Endothelial cell of umbilical vein (primary cell): Measurements from ENCODE around the gene IL22RA1. TPM values are rescaled to one million over a fixed set of nuclear protein-coding genes. Genes with fewer than 3 reads are reported as not detected.

Experiments used
- BruUV-seq: library from RNA; stranded (reverse); fragments of 400-500 nt; replicated peaks from 2 replicates; lab custom pipeline; 2021; lab: Mats Ljungman, UMichigan
- CTCF ChIA-PET: fragments of 300-600, 350-600 bp; sonication (Branson Sonifier 250); formaldehyde crosslinking; loops from one replicate; lab custom pipeline; 2021; ENCODE audit warnings: antibody characterized with exemption, inconsistent platforms; lab: Charles Lee
- POLR2A ChIA-PET: fragments of 300-600, 350-600 bp; sonication (Branson Sonifier 250); formaldehyde crosslinking; loops from one replicate; lab custom pipeline; 2021; ENCODE audit warnings: antibody characterized with exemption, inconsistent platforms; lab: Charles Lee
- DNase-seq: peaks from one replicate; pipeline ENCODE4 v3.0.0-alpha.2; 2011; ENCODE audit warnings: low read depth, low spot score
- FAIRE-seq: peaks from 2 replicates; lab custom pipeline; 2011; peaks lifted over from hg19 to GRCh38; lab: Jason Lieb, UNC
- H2AFZ ChIP-seq: 2 replicates; pipeline ENCODE4 v1.6.0; 2012; ENCODE audit warnings: low read depth, low read length, control low read depth, inconsistent platforms
- H3K27ac ChIP-seq: 2 replicates; pipeline ENCODE4 v1.5.1; 2011; ENCODE audit warnings: low read depth, mild to moderate bottlenecking, control low read depth, low read length, moderate library complexity; ENCODE audit not compliant: insufficient read depth
- H3K27me3 ChIP-seq, 2 experiments: 2 replicates each; pipeline versions ENCODE4 v1.6.0 to v1.6.1; 2011; ENCODE audit warnings: low read length in 2 of 2, mixed read lengths in 1 of 2; ENCODE audit not compliant: control insufficient read depth in 2 of 2, insufficient read depth in 2 of 2
- H3K36me3 ChIP-seq, 2 experiments: 2 replicates in 1 of 2; 3 replicates in 1 of 2; pipeline ENCODE4 v1.5.1; 2011; ENCODE audit warnings: low read length in 2 of 2, mild to moderate bottlenecking in 1 of 2, moderate library complexity in 1 of 2; ENCODE audit not compliant: control insufficient read depth in 2 of 2, insufficient read depth in 2 of 2; ENCODE audit errors: extremely low read depth in 1 of 2
- H3K4me1 ChIP-seq: 3 replicates; pipeline ENCODE4 v1.5.1; 2011; ENCODE audit warnings: mild to moderate bottlenecking, low read length; ENCODE audit not compliant: control insufficient read depth, insufficient read depth; ENCODE audit errors: extremely low read depth
- H3K4me2 ChIP-seq: 2 replicates; pipeline ENCODE4 v1.6.1; 2011; ENCODE audit warnings: low read length, control low read depth, mixed read lengths; ENCODE audit not compliant: insufficient read depth
- H3K4me3 ChIP-seq, 3 experiments: fragments of 200-600 bp in 1 of 3; sonication (generic), shearing (Covaris generic) in 1 of 3; replicated peaks in 1 of 3; 2 replicates each; pipeline ENCODE4 v1.5.1; 2011 to 2016; ENCODE audit warnings: control low read depth in 3 of 3, low read length in 3 of 3, mild to moderate bottlenecking in 2 of 3, inconsistent platforms in 1 of 3, low read depth in 1 of 3, moderate library complexity in 1 of 3; ENCODE audit not compliant: insufficient read depth in 1 of 3
- H3K79me2 ChIP-seq: 2 replicates; pipeline ENCODE4 v1.6.0; 2012; ENCODE audit warnings: low read length, inconsistent platforms; ENCODE audit not compliant: control insufficient read depth, insufficient read depth
- H3K9ac ChIP-seq: replicated peaks from 2 replicates; pipeline ENCODE3; 2011; ENCODE audit warnings: low read length, control low read depth; ENCODE audit not compliant: insufficient read depth; ENCODE audit errors: extremely low read depth
- H3K9me1 ChIP-seq: replicated peaks from 3 replicates; pipeline ENCODE4 v1.6.0; 2011; ENCODE audit warnings: mild to moderate bottlenecking, low read length; ENCODE audit not compliant: control insufficient read depth, insufficient read depth; ENCODE audit errors: extremely low read depth
- H3K9me3 ChIP-seq: replicated peaks from 2 replicates; pipeline ENCODE4 v1.5.1; 2012; ENCODE audit warnings: low read length, inconsistent platforms; ENCODE audit not compliant: control insufficient read depth, insufficient read depth
- H4K20me1 ChIP-seq: replicated peaks from 2 replicates; pipeline ENCODE3; 2011; ENCODE audit warnings: mild to moderate bottlenecking, low read length; ENCODE audit not compliant: control insufficient read depth, insufficient read depth; ENCODE audit errors: extremely low read depth
- CTCF ChIP-seq, 2 donors: IDR thresholded peaks; 1 replicate in 1 of 2; 2 replicates in 1 of 2; pipeline ENCODE4 v1.5.1; 2011; ENCODE audit warnings: low read length in 2 of 2, mild to moderate bottlenecking in 2 of 2, moderate library complexity in 2 of 2, control low read depth in 1 of 2, inconsistent platforms in 1 of 2, low read depth in 1 of 2; ENCODE audit not compliant: insufficient read depth in 1 of 2; ENCODE audit errors: extremely low read depth in 1 of 2
- EZH2 ChIP-seq: IDR thresholded peaks from 2 replicates; pipeline ENCODE4 v1.6.1; 2012; ENCODE audit warnings: borderline replicate concordance, low read depth, mild to moderate bottlenecking, moderate library complexity, low read length, inconsistent platforms; ENCODE audit not compliant: severe bottlenecking
- FOS ChIP-seq: IDR thresholded peaks from 2 replicates; pipeline ENCODE4 v1.6.1; 2011; ENCODE audit warnings: mild to moderate bottlenecking, low read length, moderate library complexity, borderline replicate concordance; ENCODE audit not compliant: insufficient read depth
- GATA2 ChIP-seq: IDR thresholded peaks from 2 replicates; pipeline ENCODE4 v1.7.0; 2011; ENCODE audit warnings: low read depth, mild to moderate bottlenecking, moderate library complexity, mixed read lengths, low read length; ENCODE audit not compliant: insufficient read length, insufficient read depth
- JUN ChIP-seq: IDR thresholded peaks from 2 replicates; pipeline ENCODE4 v1.6.1; 2011; ENCODE audit warnings: borderline replicate concordance, low read depth; ENCODE audit not compliant: insufficient read length, insufficient read depth
- MAX ChIP-seq: IDR thresholded peaks from 2 replicates; pipeline ENCODE4 v1.6.1; 2011; ENCODE audit not compliant: insufficient read depth, insufficient read length
- MYC ChIP-seq: IDR thresholded peaks from one replicate; pipeline ENCODE4 v1.6.1; 2011; ENCODE audit warnings: mild to moderate bottlenecking, low read depth, low read length
- POLR2A ChIP-seq: IDR thresholded peaks from 2 replicates; pipeline ENCODE4 v1.6.1; 2012; ENCODE audit warnings: low read depth, mild to moderate bottlenecking, control low read depth, low read length
- dilution Hi-C: fragments of 300-500 bp; cut with MboI; formaldehyde crosslinking; loops from one replicate; pipeline ENCODE4 v1.15.0; 2019; ENCODE audit warnings: low sequenced_read_pairs; ENCODE audit not compliant: extremely low pct_ligation_motif_present
- intact Hi-C: fragments of 100-400 bp; cut with micrococcal nuclease; formaldehyde crosslinking; loops from one replicate; pipeline ENCODE4 v1.10.0; 2022
- polyA plus RNA-seq, 4 experiments: library from polyadenylated mRNA; depleted of rRNA in 3 of 4; stranded (reverse) in 3 of 4; unstranded in 1 of 4; fragments of >200 nt; gene quantifications; 2 replicates each; pipeline versions ENCODE4 v1.2.1 to v1.2.3, GENCODE V29; 2011 to 2012; ENCODE audit warnings: missing spikeins in 1 of 4
- total RNA-seq: library from RNA; stranded (reverse); gene quantifications from 2 replicates; pipeline ENCODE4 v1.2.3, GENCODE V29; 2021

Gene IL22RA1
- total and polyA plus RNA-seq, 2 donors (not counting 3 experiments of a cell fraction or from before 2014, with no cell fraction given): not detected

DNA sequence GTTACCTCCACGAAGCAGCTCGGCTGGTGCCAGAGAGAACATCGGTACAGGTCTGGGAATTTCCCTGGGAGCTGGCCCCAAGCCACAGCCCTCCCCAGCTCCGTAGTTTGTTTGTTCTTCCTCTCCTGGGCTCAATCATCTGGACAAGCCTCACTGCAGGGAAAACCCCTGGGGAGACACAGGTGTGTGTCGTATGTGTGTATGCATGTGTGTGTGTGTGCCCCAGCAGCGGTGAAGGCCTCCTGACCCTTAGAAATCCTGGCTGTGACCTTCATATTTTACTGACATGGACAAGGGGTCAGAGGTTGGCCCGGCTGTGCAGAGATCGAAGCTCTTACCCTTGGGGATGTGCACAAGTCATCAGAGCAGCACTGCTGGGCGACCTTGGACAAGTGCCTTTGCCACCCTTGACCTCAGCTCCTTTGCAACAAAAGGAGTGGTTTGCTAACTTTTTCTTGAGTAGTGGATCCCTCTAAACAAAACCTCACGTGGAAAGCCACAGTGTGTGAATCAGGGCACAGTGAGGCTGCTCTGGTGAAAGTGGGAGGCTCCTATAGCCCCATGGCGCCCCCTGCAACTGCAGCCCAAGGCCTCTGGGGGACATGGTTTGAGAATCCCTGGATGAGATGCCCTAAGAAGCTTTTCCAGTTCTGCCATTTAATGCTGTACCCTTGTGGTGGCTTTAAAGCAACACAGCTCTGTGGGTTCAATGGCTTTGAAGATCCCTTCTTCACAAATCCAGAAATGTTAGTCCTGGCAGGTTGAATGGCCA lies 12.3 kb upstream of the IL22RA1 start:
- Histone ChIP-seq H3K9me1 (no peaks in the 10 kb centered on the region), H4K20me1 (no peaks in the 10 kb centered on the region), H3K9me3 (no peaks in the 10 kb centered on the region), H3K4me3 (no peak overlapping the region), H3K9ac (no peak overlapping the region), H3K36me3 (no peaks in the 10 kb centered on the region), H3K4me2 (no peak overlapping the region), H2AFZ (no peak overlapping the region), H3K27ac (no peak overlapping the region), H3K27me3 (peaks cover 11% of the 10 kb centered on the region in 2 experiments), H3K79me2 (no peaks in the 10 kb centered on the region), H3K4me1 (peaks cover 5% of the 10 kb centered on the region)
- dilution Hi-C loops: no loop called here
- ChIA-PET CTCF (interaction anchor here (0.8 to 4.1 kb wide), 11 partner anchors 11 to 236 kb away, joined by 3 to 18 read pairs (median 3); no protein-coding TSS in a partner anchor), POLR2A (no interaction called here)
- BruUV-seq: no TSS peak
- no peak for FAIRE-seq
- no peak for DNase-seq
- TF ChIP-seq CTCF (IDR thresholded peaks at IDR 0.05; ENCODE audit: extremely low read depth in 1 of 2, insufficient read depth in 1 of 2, low read depth in 1 of 2, low read length in 2 of 2) (peak; percentile 6 to 16), POLR2A (no peak)
- intact Hi-C loops: no loop called here

GRCh38 chr1:24154215-24154614 lies 11.3 kb upstream of the IL22RA1 start:
- Histone ChIP-seq H3K27me3 (peaks cover 11% of the 10 kb centered on the region in 2 experiments), H3K9me1 (no peaks in the 10 kb centered on the region), H3K9ac (no peak overlapping the region), H3K4me3 (no peak overlapping the region), H4K20me1 (no peaks in the 10 kb centered on the region), H3K79me2 (no peaks in the 10 kb centered on the region), H3K4me2 (no peak overlapping the region), H3K36me3 (no peaks in the 10 kb centered on the region), H2AFZ (no peak overlapping the region), H3K27ac (no peak overlapping the region), H3K9me3 (no peaks in the 10 kb centered on the region), H3K4me1 (peaks cover 11% of the 10 kb centered on the region)
- ChIA-PET CTCF (interaction anchor here (0.6 to 4.1 kb wide), 11 partner anchors 10 to 241 kb away, joined by 3 to 18 read pairs (median 3); no protein-coding TSS in a partner anchor), POLR2A (no interaction called here)
- DNase-seq: no peak
- no peak for TF ChIP-seq FOS
- TF ChIP-seq JUN: no peak
- TF ChIP-seq EZH2: no peak
- no peak for TF ChIP-seq CTCF (IDR thresholded peaks at IDR 0.05; ENCODE audit: extremely low read depth in 1 of 2, insufficient read depth in 1 of 2, low read depth in 1 of 2, low read length in 2 of 2)
- no peak for TF ChIP-seq MAX
- no peak for TF ChIP-seq MYC
- TF ChIP-seq GATA2: no peak
- no peak for TF ChIP-seq POLR2A
- intact Hi-C loops (loop anchor here (5.0 kb wide), 1 partner anchor 433 kb away; no protein-coding TSS in a partner anchor), dilution Hi-C loops (no loop called here)
- no peak for FAIRE-seq
- no TSS peak for BruUV-seq
